GM21515 (cell line): ENCODE data around the gene PBX4.

Experiments used
- ATAC-seq: cut with Tn5 transposase; IDR thresholded peaks from one replicate; pipeline ENCODE4 v1.9.1; 2021; ENCODE audit not compliant: unreplicated experiment

PBX4 gene

DNA sequence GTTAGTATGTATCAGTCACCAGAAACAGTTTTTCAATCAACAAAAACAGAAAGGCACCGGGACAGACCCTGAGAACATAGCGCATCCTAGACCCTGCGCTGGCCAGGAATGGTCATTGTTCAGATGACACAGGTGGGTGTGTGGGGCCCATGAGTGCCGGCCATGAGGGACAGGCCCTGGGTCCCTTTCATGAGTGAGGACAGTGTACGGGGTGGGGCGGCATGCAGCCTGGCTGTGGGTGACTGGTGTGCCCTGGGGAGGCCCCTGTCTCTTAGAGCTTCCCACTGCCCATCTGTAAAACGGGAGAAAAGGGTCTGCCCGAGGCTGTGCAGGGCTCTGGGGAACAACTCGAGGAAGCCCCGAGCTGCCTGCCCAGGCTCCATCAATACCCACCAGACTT, 25.8 kb downstream of the PBX4 start:
- no peak for ATAC-seq

DNA sequence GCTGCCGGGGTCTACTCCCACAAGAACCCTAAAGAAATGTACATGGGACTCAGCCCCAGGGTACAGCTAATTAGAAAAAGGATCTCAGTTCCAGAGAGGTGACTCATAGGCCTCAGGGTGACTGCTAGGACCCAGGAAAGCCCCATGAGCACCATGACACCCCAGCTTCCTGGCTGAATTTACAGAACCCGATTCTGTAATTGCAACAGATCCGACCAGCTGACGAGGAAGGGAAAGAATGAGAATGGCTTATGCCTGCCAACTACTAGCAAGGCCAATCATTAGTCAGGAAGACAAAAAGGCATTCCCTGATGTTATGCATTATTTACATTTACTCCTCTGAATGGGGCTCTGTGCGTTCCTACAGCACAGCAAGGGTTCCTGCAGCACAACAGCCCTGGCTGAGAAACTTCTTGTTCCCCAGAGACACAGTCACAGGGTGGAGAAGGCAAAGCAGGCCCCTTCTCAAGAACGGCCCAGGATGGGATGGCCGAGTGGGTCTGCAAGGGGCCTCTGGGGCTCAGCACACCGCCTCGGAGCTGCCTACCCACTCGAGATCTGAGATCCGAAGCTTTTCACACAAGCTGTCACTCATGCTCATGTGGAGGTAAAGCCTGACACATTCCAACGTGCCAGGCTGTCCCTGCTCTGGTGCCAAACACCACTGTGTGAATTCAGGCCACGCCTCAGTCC, 27.2 kb downstream of the PBX4 start:
- no peak for ATAC-seq

GRCh38 chr19:19588546-19588945, 29.9 kb downstream of the PBX4 start:
- no peak for ATAC-seq

GRCh38 chr19:19587771-19588170, 30.7 kb downstream of the PBX4 start:
- no peak for ATAC-seq

DNA sequence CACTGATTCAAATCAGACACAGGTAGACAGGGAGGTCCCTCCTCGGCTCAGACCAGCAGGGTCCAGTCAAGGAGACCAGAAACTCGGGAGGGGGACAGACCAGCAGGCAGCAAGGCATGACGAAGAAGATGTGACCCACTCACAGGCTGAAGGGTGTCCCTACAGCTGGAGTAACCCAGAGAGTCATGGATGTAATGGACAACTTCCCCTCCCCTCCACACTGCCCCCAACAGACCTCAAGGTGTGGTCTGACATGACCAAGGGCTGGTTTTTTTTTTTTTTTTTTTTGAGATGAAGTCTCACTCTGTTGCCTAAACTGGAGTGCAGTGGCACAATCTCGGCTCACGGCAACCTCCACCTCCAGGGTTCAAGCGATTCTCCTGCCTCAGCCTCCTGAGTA, 34.1 kb downstream of the PBX4 start:
- ATAC-seq, result no peak

- ATAC-seq, result no peak
Measured at GRCh38 chr19:19582471-19582870, 36.0 kb downstream of the PBX4 start.

DNA sequence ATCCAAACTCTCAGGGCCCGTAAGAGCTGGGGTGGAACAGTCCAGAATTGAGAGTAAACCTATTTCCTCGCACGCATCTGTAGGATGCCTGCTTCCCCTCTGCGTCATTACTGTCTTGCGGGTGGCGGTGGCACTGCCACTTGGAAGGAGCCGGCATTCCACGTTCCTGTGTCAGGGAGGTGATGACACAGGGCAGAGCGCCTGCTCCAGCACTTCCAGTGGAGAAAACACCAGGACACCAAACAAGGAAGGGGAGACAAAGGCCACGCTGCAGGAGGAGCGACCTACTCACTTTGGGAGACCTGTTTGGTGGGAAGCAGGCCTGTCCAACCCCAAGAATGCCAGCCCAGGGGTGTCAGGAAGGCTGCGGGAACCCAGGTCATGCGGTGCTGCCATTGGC, 37.1 kb downstream of the PBX4 start:
- no peak for ATAC-seq

GRCh38 chr19:19580418-19580817, 38.1 kb downstream of the PBX4 start:
- ATAC-seq, result no peak

- no peak for ATAC-seq
Measured at GRCh38 chr19:19579533-19580361, 38.7 kb downstream of the PBX4 start.

GRCh38 chr19:19578252-19578651, 40.2 kb downstream of the PBX4 start:
- ATAC-seq, result no peak

DNA sequence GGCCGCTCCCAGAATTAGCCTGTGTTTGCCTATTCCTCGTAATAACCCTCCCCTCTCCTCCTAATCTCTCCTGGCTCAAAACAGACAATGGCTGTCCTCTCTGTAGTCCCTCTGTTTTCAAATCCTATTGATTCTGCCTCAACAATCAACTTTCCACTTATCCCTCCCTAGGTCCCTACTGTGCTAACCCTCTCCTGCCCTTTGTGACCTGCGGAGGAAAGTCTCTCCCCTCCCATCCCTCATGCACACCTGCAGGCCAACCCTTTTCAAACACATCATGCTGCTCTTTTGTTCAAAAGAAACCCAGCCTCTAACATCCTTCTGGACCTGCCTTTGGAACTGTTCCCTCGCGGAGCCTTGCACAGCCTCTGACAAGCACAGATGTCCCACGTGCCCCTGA, 43.1 kb downstream of the PBX4 start:
- no peak for ATAC-seq

DNA sequence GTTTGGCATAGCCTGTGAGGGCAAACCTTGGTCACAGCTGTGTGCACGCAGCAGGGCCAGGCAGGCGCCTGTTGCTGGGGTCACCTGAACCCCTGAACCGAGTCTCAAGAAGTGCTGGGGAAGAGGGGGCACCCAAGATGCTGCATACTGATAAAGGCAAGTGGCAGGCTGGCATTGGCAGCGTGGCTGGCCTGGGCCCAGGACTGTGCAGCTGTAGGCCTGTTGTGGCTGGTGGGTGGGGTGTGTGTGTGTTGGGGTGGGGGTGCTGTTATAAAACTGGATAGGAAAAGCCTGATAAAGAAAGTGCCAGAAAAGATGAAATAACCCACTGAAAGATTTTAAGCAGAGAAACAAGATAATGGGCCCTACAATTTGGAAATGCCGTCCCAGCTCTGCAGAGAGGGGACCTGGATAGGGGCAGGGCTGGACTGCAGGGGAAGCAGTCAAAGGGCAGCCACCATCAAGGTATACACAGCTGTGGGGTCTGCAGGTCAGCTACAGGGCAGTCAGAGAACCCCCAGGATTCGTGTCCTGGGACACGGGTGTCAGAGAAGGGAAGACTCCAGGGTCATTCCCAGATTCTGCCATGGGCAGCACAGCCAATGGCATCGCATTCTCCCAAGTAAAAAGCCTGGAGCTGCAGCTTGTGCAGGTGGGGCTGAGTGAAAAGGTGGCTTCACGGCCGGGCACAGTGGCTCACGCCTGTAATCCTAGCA, 47.3 kb downstream of the PBX4 start:
- no peak for ATAC-seq

GRCh38 chr19:19570571-19570970, 47.9 kb downstream of the PBX4 start:
- no peak for ATAC-seq

GRCh38 chr19:19568802-19569756, 49.4 kb downstream of the PBX4 start:
- ATAC-seq, result no peak

GRCh38 chr19:19567391-19567790, 51.1 kb downstream of the PBX4 start:
- no peak for ATAC-seq

GRCh38 chr19:19566306-19566705, 52.2 kb downstream of the PBX4 start:
- ATAC-seq, result no peak

DNA sequence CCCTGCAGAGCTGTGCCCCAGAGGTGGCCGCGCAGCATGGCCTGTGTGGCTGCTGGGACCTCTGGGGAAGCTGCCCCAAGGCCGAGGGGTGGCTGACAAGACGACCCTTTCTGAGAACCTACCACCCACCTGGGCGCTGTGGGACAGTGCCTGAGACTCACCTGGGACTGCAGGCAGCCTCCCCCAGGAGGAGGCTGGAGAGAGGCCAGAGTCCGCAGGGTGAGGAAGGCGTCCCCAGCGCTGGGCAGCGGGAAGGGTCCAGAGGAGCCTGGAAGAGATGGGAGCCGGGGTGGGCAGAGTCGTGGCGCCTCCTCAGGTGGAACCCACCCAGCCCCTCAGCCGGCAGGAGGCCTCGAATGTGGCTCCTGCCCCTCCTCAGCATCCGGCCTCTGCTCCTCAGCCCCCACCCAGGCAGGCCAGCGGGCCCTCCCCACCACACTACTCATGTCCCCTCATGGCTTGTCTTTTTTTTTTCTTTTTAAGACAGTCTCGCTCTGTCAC, 55.1 kb downstream of the PBX4 start:
- no peak for ATAC-seq

DNA sequence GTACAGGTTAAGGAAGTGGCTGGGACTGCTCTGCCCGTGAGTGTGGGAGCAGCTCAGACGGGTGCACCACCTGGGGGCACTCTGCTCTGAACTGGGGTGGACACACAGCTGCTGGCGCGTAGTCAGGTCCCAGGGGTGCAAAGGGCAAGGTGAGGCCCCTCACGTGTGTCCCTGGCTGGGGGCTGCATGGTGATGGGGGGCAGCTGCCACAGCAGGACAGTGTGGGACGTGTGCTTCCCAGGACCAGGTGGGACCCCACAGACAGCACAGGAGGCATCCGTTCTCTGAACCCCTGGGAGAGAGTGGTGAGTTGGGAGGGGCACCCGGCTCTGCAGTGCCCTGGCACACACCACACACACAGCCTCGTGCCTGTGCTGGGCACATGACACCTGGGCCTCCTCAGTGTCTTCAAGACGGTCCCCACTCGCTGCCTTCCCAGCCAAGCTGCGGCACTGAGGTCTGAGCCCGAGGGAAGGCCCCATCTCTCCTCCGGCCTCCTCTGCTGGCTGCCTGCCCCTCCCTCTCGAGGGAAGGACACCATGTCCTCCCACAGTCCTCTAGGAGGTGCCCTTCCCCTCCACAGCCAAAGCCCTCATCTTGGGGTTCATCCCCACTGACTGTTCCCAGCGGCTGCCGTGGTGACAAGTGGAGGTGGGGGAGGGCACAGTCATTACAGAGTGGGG, 55.7 kb downstream of the PBX4 start:
- no peak for ATAC-seq

DNA sequence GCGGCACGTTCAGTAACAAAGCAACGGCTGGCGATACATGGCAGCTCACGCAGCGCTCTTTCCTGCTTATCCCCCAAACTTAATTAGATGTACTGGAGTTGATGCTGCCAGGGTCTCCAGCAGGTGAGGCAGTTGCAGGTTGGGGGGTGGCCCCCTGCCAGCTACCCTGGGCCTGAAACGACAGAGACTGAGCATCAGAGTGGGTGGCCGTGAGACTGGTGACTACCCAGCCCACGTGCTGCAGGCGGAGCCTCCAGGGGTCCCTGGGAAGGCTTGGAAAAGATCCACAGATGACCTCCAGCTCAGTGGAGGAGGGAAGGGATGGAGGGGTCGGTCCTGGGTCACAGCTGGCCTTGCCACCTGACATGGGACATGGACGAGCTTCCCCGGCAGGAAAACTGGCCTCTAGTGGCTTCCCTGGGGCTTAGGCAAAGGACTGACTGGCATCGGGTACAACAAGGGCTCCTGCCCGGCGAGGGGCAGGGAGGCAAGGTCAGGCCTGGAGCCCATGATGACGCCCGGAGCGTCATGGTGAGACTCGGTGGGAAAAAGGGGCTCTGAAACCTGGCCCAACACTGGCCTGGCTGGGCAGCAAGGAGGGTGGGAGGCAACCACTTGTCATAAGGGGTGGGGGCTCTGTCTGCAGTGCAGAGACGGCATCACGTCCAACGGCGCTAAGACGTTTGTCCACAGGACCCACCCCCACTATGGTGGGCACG, 56.4 kb downstream of the PBX4 start:
- ATAC-seq, result no peak
